ENCODE data around the gene AFAP1. TPM values are rescaled to one million over a fixed set of nuclear protein-coding genes. Genes with fewer than 3 reads are reported as not detected.

Gene AFAP1
- total RNA-seq, 4 donors from 2014 or later: 8.2 to 55.0 (median 28.9) TPM

GRCh38 chr4:7818399-7818911 is 121.2 kb downstream of the AFAP1 start:
- no peak for TF ChIP-seq POLR2A (IDR thresholded peaks at IDR 0.05)
- TF ChIP-seq CTCF (IDR thresholded peaks at IDR 0.05): no peak
- DNase-seq: no peak
- Histone ChIP-seq H3K4me3 (no peak overlapping the region), H3K9me3 (no peaks in the 10 kb centered on the region), H3K27me3 (no peaks in the 10 kb centered on the region), H3K4me1 (peaks cover 0 to 4% of the 10 kb centered on the region in 2 donors), H3K36me3 (no peaks in the 10 kb centered on the region), H3K27ac (peak overlapping the region; percentile 41 to 52)
- intact Hi-C loops (cut with DNase I; ENCODE audit: low total_unique reads): no loop called here

- no peaks in the 10 kb centered on the region for H3K9me3 ChIP-seq
- H3K4me3 ChIP-seq: no peak overlapping the region
- no peak for TF ChIP-seq CTCF (IDR thresholded peaks at IDR 0.05)
- no peak for TF ChIP-seq POLR2A (IDR thresholded peaks at IDR 0.05)
- intact Hi-C loops (cut with DNase I; ENCODE audit: low total_unique reads): no loop called here
- H3K27me3 ChIP-seq: no peaks in the 10 kb centered on the region
- peaks cover 0 to 4% of the 10 kb centered on the region in 2 donors for H3K4me1 ChIP-seq
- no peak for DNase-seq
- peak overlapping the region; percentile 41 to 52 for H3K27ac ChIP-seq
- H3K36me3 ChIP-seq: no peaks in the 10 kb centered on the region
Measured at GRCh38 chr4:7817877-7818398, 121.7 kb downstream of the AFAP1 start.

DNA sequence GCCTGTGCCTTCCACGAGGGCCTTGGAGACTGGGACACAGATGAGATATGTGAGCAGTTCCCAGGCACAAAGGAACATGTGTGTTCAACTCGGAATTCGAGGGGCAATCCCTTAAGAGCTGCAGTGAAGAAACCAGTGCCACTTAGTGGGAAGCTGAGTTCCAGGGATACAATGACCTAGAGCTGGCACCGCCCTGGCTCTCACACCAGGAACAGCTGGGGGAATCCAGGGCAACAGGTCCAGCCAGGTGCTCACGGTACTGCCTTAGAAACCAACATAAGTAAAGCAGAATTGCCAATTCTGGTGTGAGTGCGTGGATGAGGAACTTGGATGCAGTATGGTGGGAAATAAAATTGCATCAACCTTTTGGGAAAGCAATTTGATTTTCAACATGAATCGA is 122.9 kb downstream of the AFAP1 start:
- Histone ChIP-seq H3K4me3 (no peak overlapping the region), H3K4me1 (peaks cover 0 to 4% of the 10 kb centered on the region in 2 donors), H3K27me3 (no peaks in the 10 kb centered on the region), H3K27ac (peak overlapping the region in 1 of 2 donors; percentile 35), H3K9me3 (no peaks in the 10 kb centered on the region), H3K36me3 (no peaks in the 10 kb centered on the region)
- no peak for TF ChIP-seq POLR2A (IDR thresholded peaks at IDR 0.05)
- TF ChIP-seq CTCF (IDR thresholded peaks at IDR 0.05): no peak
- intact Hi-C loops (cut with DNase I; ENCODE audit: low total_unique reads): no loop called here
- DNase-seq: no peak

GRCh38 chr4:7815981-7816380 is 123.7 kb downstream of the AFAP1 start:
- Histone ChIP-seq H3K9me3 (no peaks in the 10 kb centered on the region), H3K36me3 (no peaks in the 10 kb centered on the region), H3K4me1 (peaks cover 0 to under 1% of the 10 kb centered on the region in 2 donors), H3K27me3 (no peaks in the 10 kb centered on the region), H3K27ac (no peak overlapping the region), H3K4me3 (no peak overlapping the region)
- no peak for TF ChIP-seq CTCF (IDR thresholded peaks at IDR 0.05)
- TF ChIP-seq POLR2A (IDR thresholded peaks at IDR 0.05): no peak
- intact Hi-C loops (cut with DNase I; ENCODE audit: low total_unique reads): no loop called here
- DNase-seq: no peak

DNA sequence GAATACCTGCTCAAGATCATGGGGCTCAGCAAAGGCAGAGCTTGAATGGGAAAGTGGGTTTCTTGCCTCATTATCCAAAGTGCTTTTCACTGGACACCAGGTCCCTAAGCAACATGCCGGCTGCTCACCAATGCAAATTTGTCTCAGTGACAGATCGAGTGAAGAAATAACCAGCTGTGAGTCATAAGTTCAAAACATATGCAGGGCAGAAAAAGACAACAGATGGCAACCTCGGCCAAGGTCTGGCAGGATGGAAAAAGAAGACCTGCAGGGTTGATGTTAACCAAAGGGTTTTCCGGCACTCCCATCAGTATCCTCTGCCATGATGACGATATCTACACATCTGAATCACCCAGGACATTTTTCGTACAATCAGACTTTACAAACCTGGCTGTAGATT is 124.1 kb downstream of the AFAP1 start:
- H3K27ac ChIP-seq: no peak overlapping the region
- no peaks in the 10 kb centered on the region for H3K4me1 ChIP-seq
- TF ChIP-seq POLR2A (IDR thresholded peaks at IDR 0.05) (no peak), CTCF (IDR thresholded peaks at IDR 0.05) (no peak)
- no peaks in the 10 kb centered on the region for H3K9me3 ChIP-seq
- intact Hi-C loops (cut with DNase I; ENCODE audit: low total_unique reads): no loop called here
- H3K4me3 ChIP-seq: no peak overlapping the region
- no peak for DNase-seq
- H3K36me3 ChIP-seq: no peaks in the 10 kb centered on the region
- no peaks in the 10 kb centered on the region for H3K27me3 ChIP-seq

Measured in uterus (tissue), 4 donors.